Body of pancreas (tissue), 4 donors: ENCODE data around the gene SKAP2.

Experiments
- CTCF ChIP-seq, 7 experiments: fragments of 450-650 bp in 4 of 7; fragments of 200-600 bp in 3 of 7; sonication (generic) in 3 of 7; IDR thresholded peaks; one replicate each; pipeline ENCODE4 v1.5.1; 2016 to 2019; ENCODE audit warnings: antibody characterized with exemption in 7 of 7
- POLR2A ChIP-seq, 3 donors: fragments of 450-650 bp; IDR thresholded peaks; one replicate each; pipeline ENCODE4 v1.6.1; 2016; ENCODE audit warnings: antibody characterized with exemption in 3 of 3, mild to moderate bottlenecking in 2 of 3

GRCh38 chr7:26726051-26726450 lies 138.3 kb downstream of the SKAP2 start:
- TF ChIP-seq POLR2A (IDR thresholded peaks at IDR 0.05): no peak
- TF ChIP-seq CTCF (IDR thresholded peaks at IDR 0.05): no peak
